ENCODE measurements around the gene SIX3.

GRCh38 chr2:44933434-44933951, 8.0 kb upstream of the SIX3 start:
- no peak for TF ChIP-seq CTCF (IDR thresholded peaks at IDR 0.05)
- no peak for TF ChIP-seq POLR2A (IDR thresholded peaks at IDR 0.05)
